ENCODE measurements around the gene STPG2.

STPG2 gene

GRCh38 chr4:98092833-98093439, 50.3 kb downstream of the STPG2 start:
- peak; percentile 54 for DNase-seq

- DNase-seq, result no peak
Measured at GRCh38 chr4:98081936-98082335, 61.3 kb downstream of the STPG2 start.

GRCh38 chr4:98068495-98068894, 74.8 kb downstream of the STPG2 start:
- peak; percentile 28 for DNase-seq

GRCh38 chr4:98055800-98056501, 87.3 kb downstream of the STPG2 start:
- no peak for DNase-seq

- no peak for DNase-seq
Measured at GRCh38 chr4:98046665-98047064, 96.6 kb downstream of the STPG2 start.

- DNase-seq, result no peak
Measured at GRCh38 chr4:98030059-98030458, 113.2 kb downstream of the STPG2 start.

- peak; percentile 79 for DNase-seq
Measured at GRCh38 chr4:98027827-98028226, 115.4 kb downstream of the STPG2 start.

GRCh38 chr4:98026362-98026761, 116.9 kb downstream of the STPG2 start:
- DNase-seq, result no peak

GRCh38 chr4:98006814-98007412, 136.4 kb downstream of the STPG2 start:
- no peak for DNase-seq

- DNase-seq, result no peak
Measured at GRCh38 chr4:98006060-98006459, 137.2 kb downstream of the STPG2 start.

- DNase-seq, result no peak
Measured at GRCh38 chr4:98000940-98001339, 142.3 kb downstream of the STPG2 start.

- no peak for DNase-seq
Measured at GRCh38 chr4:97998203-97998602, 145.1 kb downstream of the STPG2 start.

- no peak for DNase-seq
Measured at GRCh38 chr4:97994765-97995465, 148.4 kb downstream of the STPG2 start.

GRCh38 chr4:97990409-97990808, 152.9 kb downstream of the STPG2 start:
- no peak for DNase-seq

- peak; percentile 70 for DNase-seq
Measured at GRCh38 chr4:97987019-97987648, 156.1 kb downstream of the STPG2 start.

- DNase-seq, result peak; percentile 44
Measured at GRCh38 chr4:97984545-97985131, 158.6 kb downstream of the STPG2 start.

- peak; percentile 6 for DNase-seq
Measured at GRCh38 chr4:97978791-97979488, 164.3 kb downstream of the STPG2 start.

GRCh38 chr4:97953171-97953941, 189.9 kb downstream of the STPG2 start:
- DNase-seq, result no peak

- no peak for DNase-seq
Measured at GRCh38 chr4:97952763-97953162, 190.5 kb downstream of the STPG2 start.

- peak; percentile 8 for DNase-seq
Measured at GRCh38 chr4:97950836-97951235, 192.4 kb downstream of the STPG2 start.

- no peak for DNase-seq
Measured at GRCh38 chr4:97942951-97943350, 200.3 kb downstream of the STPG2 start.
